ENCODE measurements around the gene PLGLB2. TPM values are rescaled to one million over a fixed set of nuclear protein-coding genes. Genes with fewer than 3 reads are reported as not detected.
"Not testable (repeated sequence)": the region's sequence is repeated elsewhere in the genome, so short reads cannot be mapped to it uniquely, and the experiment has no call there.

The PLGLB2 gene
- total RNA-seq: 1 to 10 TPM in 2 of 4 donors, under 1 TPM in 1, not detected in 1; 0.95 to 5.4 (median 1.7) TPM

DNA sequence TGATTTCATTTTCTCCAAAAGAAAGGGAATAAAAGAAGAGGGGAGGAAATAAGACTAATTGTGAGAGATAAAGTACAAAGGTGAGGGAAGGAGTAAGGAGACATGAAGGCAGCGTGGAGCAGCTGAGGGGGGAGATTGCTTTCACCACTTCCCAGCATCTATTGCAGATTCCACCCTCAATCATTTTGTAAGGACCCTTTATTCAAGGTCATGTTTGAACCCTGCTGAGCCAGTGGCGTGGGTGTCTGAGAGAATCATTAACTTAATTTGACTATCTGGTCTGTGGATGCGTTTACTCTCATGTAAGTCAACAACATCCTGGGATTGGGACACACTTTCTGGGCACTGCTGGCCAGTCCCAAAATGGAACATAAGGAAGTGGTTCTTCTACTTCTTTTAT is at the start of gene PLGLB2:
Gene PLGLB2, plus strand, starts transcription at position 297 of the 400 bp plus-strand sequence. Its CDS starts 67 bp downstream, at position 364.
- not testable (repeated sequence) for H3K27ac ChIP-seq, H3K4me3 ChIP-seq, H3K36me3 ChIP-seq, H3K4me1 ChIP-seq, H3K9me3 ChIP-seq, DNase-seq, H3K27me3 ChIP-seq

DNA sequence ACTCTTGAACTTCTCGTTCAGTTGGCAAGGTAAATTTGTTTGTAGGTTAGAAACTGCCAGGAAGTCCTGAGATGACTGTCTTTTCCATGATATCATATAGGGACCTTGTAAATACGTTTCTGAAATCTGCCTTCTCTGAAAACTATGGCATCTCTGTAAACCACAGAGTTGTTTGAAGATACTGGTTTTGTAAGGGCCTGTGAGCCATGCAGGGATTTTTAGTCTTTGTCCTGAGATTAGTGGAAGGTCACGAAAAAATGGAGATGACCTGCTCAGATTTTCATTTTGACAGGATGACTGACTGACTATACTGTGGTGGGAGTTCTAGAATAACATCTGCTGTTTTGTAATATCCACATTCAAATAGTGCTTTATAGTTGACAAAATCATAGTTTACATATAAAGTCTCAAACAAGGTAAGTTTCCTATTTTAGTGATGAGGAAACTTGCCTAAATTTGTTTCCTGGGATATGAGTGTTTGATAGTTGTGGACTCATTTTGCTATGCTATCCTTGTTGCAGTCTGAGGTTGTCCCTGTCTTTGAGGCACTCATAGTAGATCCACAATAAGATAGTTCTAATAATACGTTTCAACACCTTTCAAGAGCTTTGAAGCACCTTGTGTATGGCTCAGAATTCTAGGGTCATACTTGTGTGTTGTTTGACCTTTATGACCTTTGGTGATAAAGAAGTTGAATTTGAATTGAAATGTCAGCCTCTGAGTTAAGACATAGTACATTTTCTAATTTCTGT is 43.1 kb upstream of the PLGLB2 start:
- DNase-seq, H3K27ac ChIP-seq, H3K4me3 ChIP-seq, H3K36me3 ChIP-seq, H3K4me1 ChIP-seq, H3K9me3 ChIP-seq, H3K27me3 ChIP-seq: not testable (repeated sequence)

DNA sequence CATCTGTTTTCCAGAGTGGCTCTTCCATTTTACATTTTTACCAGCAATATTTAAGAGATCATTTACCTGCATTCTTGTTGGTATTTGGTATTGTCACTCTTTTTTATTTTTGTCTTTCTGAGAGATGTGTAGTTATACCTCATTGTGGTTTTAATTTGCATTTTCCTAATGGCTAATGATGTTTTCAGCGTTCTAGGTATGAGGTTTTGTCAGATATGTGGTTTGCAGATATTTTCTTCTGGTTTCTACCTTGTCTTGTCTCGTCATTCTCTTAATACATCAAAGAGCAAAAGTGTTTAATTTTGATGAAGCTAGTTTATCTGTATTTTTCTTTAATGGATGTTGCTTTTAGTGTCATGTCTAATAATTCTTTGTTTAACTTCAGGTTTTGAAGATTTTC is 39.5 kb upstream of the PLGLB2 start:
- not testable (repeated sequence) for H3K36me3 ChIP-seq, H3K27ac ChIP-seq, DNase-seq, H3K4me3 ChIP-seq, H3K9me3 ChIP-seq, H3K4me1 ChIP-seq, H3K27me3 ChIP-seq

DNA sequence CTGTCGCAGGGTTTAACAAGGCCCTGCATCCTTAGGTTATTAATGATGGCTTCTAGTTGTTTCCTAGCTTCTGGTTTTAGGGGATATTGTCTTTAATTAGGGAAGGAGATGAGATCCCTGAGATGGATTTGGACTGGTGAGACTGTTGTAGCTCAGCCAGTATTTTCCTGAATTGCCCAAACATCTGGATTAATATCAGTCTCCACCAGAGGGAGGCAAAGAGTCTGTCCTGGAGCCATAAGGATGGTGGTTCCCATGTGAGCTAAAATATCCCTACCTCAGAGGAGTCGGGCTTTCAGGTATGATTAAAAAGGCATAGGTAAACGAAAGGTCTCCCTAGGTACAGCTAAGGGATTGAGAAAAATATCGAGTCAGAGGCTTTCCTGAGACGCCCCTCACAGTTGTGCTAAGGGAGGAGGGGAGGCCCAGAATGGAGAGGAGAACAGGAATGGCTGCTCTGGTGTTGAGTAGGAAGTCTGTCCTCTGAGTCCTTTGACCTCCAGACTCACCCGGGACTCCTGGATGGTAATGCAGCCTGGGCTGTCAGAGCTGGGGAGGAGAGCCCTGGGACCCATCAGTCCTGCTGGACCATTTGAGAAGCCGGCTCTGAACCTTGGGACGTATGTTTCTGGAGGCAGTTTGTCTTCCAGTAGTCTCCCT is 19.8 kb upstream of the PLGLB2 start:
- H3K27me3 ChIP-seq, H3K27ac ChIP-seq, DNase-seq, H3K9me3 ChIP-seq, H3K36me3 ChIP-seq, H3K4me1 ChIP-seq, H3K4me3 ChIP-seq: not testable (repeated sequence)

DNA sequence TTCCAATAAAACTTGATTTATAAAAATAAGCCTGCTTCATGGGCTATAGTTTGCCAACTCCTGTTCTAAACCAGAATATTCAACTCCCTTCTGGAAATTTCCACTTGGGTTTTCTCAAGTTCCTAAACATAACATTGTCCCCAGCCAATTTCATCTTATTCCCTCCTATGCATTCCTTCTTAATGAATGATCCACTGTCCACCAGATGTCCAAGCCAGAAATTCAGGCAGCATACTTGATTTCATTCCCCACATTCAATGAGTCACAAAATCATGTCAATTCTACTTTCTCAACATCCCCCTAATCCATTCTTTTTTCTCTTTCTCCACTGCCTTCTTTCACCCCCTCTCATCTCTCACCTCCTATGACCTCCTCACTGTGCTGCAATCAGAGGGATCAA is 7.0 kb upstream of the PLGLB2 start:
- H3K27ac ChIP-seq, H3K4me1 ChIP-seq, H3K9me3 ChIP-seq, DNase-seq, H3K27me3 ChIP-seq, H3K4me3 ChIP-seq, H3K36me3 ChIP-seq: not testable (repeated sequence)

DNA sequence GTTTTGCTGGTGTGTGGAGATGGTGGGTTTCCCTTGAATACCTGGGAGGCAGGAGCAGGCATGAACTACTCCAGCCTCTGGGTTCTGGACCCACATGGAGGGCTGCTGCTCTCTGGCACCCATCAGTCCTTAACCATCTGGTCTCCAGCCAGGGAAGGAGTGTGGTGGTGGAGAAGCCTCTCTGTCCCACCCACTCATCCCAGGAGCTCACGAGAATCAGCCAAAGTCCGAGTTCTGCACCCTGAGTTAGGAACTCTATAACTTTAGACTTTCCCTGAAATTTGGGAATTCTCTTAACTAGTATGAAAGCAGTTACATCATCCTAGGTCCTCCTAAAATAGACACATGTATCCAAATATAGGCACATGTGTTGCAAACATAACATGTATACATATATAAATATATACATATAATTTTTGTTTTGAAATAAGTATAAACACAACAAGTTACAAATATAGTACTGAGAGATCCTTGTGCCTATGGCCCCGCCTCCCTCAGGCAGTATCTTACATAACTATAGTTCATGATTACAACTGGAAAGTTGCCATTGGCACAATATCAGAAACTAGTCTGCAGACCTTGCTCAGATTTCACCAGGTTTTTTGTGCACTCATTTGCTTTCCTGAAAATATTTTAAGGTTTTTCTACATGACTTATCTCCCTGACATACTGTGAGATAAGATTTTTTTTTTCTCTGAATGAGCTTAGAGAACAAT is 5.3 kb upstream of the PLGLB2 start:
- not testable (repeated sequence) for H3K27ac ChIP-seq, H3K4me1 ChIP-seq, H3K36me3 ChIP-seq, H3K9me3 ChIP-seq, DNase-seq, H3K27me3 ChIP-seq, H3K4me3 ChIP-seq

DNA sequence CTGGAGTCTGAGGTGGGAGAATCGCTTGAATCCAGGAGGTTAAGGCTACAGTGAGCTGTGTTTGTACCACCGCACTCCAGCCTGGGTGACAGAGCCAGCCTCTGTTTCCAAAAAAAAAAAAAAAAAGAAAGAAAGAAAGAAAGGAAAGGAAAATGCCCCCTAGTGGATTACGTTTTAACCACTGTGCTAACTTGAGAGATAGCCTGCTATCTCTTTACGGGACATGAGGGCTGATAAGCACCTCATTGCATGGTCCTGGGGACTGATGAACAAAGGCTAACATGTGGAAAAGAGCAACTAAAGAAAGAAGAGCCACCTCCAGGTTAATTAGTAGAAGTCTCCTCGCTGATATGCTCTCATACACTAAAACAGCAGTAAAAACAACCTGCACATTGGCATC is 4.2 kb upstream of the PLGLB2 start:
- not testable (repeated sequence) for H3K4me1 ChIP-seq, H3K36me3 ChIP-seq, H3K27ac ChIP-seq, H3K27me3 ChIP-seq, H3K4me3 ChIP-seq, H3K9me3 ChIP-seq, DNase-seq

DNA sequence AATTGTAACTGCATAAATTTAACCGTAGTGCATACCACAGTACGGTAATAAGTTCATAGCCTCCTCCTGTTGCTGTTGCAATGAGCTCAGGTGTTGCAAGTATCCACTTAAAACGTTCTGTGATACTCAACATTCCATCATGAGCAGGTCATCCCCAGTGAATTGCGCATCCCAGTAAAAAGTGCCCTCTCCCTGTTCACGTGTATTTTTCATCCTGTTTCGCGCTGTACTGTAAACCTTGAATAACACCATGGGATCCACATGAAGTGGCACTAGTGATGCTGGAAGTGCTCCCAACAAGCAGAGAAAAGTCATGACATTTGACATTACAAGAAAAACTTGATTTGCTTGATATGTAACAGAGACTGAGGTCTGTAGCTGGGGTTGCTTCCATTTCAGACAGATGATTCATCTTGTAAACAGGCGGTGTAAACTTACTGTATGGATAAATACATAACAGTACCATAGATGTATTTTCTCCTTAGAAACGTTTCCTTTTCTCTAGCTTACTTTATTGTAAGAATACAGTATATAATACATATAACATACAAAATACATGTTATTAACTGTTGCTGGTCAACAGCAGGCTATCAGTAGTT is 2.4 kb upstream of the PLGLB2 start:
- H3K4me3 ChIP-seq, H3K27me3 ChIP-seq, H3K4me1 ChIP-seq, H3K27ac ChIP-seq, H3K9me3 ChIP-seq, H3K36me3 ChIP-seq, DNase-seq: not testable (repeated sequence)

DNA sequence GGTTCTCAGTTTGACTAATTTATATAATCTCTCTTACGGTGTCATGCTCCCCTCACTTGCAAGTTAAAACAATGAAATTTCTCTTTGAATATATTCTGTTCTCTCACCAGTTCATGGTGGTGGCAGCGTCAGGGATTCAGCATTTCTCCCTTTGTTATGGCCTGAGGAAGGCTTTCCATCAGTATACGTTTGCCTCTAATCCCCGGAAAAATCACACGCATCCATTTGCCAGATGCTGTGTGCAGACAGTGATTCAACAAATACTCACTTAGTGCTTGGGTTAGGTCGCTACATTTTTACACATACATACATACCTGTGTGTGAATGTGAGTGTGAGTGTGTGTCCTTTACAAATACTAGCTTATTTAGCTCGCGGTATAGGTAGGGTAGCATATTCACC is 637 bp downstream of the PLGLB2 start:
- H3K4me1 ChIP-seq, DNase-seq, H3K4me3 ChIP-seq, H3K9me3 ChIP-seq, H3K27ac ChIP-seq, H3K27me3 ChIP-seq, H3K36me3 ChIP-seq: not testable (repeated sequence)

DNA sequence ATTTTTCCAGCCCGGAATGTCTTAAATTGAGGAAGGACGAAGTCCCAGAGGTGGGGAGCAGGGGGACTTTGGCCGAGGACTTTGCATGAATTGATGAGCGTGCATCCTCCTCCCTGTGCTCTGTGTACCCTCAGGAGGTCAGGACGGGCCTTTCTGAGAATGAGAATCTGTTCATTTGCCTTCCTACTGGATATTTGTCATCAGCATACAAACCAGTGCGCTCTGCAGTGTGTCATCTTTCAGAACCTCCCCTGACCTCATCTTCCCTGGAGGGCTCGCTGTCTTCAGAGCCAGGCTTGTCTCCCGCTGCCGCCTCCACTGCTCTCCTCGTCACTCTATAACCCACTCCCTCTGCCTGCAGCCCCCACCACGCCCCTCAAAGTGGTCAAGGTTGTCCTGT is 2.7 kb downstream of the PLGLB2 start:
- H3K27me3 ChIP-seq, H3K9me3 ChIP-seq, H3K36me3 ChIP-seq, H3K27ac ChIP-seq, H3K4me3 ChIP-seq, H3K4me1 ChIP-seq, DNase-seq: not testable (repeated sequence)

DNA sequence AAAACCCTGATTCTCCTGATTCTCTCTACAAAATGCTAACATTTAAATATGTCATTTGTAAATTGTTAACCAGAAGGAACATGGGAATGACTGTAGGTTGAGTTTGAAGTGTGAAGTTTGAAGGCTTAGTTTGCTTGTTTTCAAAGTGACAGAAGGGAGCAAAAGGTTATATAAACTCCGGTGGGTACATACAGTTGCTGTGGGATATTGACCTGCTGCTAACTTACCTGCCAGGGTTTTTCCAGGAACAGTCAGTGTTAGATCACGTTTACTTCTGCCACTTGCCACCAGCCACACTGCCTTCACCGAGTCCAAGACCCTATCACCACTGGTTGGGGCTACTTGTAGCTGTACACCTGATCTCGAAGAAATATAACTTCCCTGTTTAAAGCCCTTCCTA is 6.9 kb downstream of the PLGLB2 start:
- not testable (repeated sequence) for H3K9me3 ChIP-seq, DNase-seq, H3K27ac ChIP-seq, H3K27me3 ChIP-seq, H3K4me1 ChIP-seq, H3K36me3 ChIP-seq, H3K4me3 ChIP-seq

Other genes with a start within 250 kb of the PLGLB2 start
- 1 to 10 TPM in 3 of 4 donors, under 1 TPM in 1; 0.53 to 6.0 (median 2.1) TPM for gene RGPD2, start 77.7 kb downstream of the PLGLB2 start, total RNA-seq